ENCODE data around the gene PRKACA.

The PRKACA gene

GRCh38 chr19:14118165-14119051, 846 bp upstream of the PRKACA start:
- DNase-seq (ENCODE audit: extremely low spot score) = no peak
- TF ChIP-seq SP1 (IDR thresholded peaks at IDR 0.05) (no peak), HDGF (IDR thresholded peaks at IDR 0.05; ENCODE audit: borderline replicate concordance) (no peak), ELF4 (IDR thresholded peaks at IDR 0.05) (no peak), FOXM1 (IDR thresholded peaks at IDR 0.05; ENCODE audit: borderline replicate concordance) (no peak), CTBP1 (IDR thresholded peaks at IDR 0.05; ENCODE audit: borderline replicate concordance) (no peak), TARDBP (IDR thresholded peaks at IDR 0.05) (no peak), BHLHE40 (IDR thresholded peaks at IDR 0.05; ENCODE audit: borderline replicate concordance) (no peak), ARNT (IDR thresholded peaks at IDR 0.05) (no peak), LEF1 (IDR thresholded peaks at IDR 0.05; ENCODE audit: borderline replicate concordance) (no peak), FOXA1 (IDR thresholded peaks at IDR 0.05) (no peak), NFRKB (IDR thresholded peaks at IDR 0.05) (no peak), ZNF384 (IDR thresholded peaks at IDR 0.05) (no peak), FOXK2 (IDR thresholded peaks at IDR 0.05) (no peak), L3MBTL2 (conservative IDR thresholded peaks at IDR 0.05) (no peak), SUZ12 (IDR thresholded peaks at IDR 0.05) (no peak), PKNOX1 (IDR thresholded peaks at IDR 0.05) (no peak)
- POLR2A ChIA-PET = interaction anchor here (0.6 to 1.7 kb wide), 3 partner anchors 10 to 22 kb away, joined by 3 to 5 read pairs (median 4); no protein-coding TSS in a partner anchor
- CTCF ChIA-PET = no interaction called here

GRCh38 chr19:14116918-14117578, 514 bp downstream of the PRKACA start:
- TF ChIP-seq NFRKB (IDR thresholded peaks at IDR 0.05) (no peak), FOXA1 (IDR thresholded peaks at IDR 0.05) (no peak), HDGF (IDR thresholded peaks at IDR 0.05; ENCODE audit: borderline replicate concordance) (no peak), LEF1 (IDR thresholded peaks at IDR 0.05; ENCODE audit: borderline replicate concordance) (no peak), ELF4 (IDR thresholded peaks at IDR 0.05) (no peak), SUZ12 (IDR thresholded peaks at IDR 0.05) (no peak), L3MBTL2 (conservative IDR thresholded peaks at IDR 0.05) (no peak), FOXK2 (IDR thresholded peaks at IDR 0.05) (no peak)
- POLR2A ChIA-PET = interaction anchor here (1.2 kb wide), 1 partner anchor 11 kb away, joined by 4 read pairs; no protein-coding TSS in a partner anchor
- CTCF ChIA-PET = interaction anchor here (0.6 kb wide), 1 partner anchor 35 kb away, joined by 3 read pairs; no protein-coding TSS in a partner anchor
- DNase-seq (ENCODE audit: extremely low spot score) = no peak

GRCh38 chr19:14116525-14116917, 1.0 kb downstream of the PRKACA start:
- DNase-seq (ENCODE audit: extremely low spot score) = no peak
- CTCF ChIA-PET = interaction anchor here (0.6 kb wide), 1 partner anchor 34 kb away, joined by 3 read pairs; no protein-coding TSS in a partner anchor
- TF ChIP-seq SUZ12 (IDR thresholded peaks at IDR 0.05) (no peak), BHLHE40 (IDR thresholded peaks at IDR 0.05; ENCODE audit: borderline replicate concordance) (no peak), HDGF (IDR thresholded peaks at IDR 0.05; ENCODE audit: borderline replicate concordance) (no peak)
- POLR2A ChIA-PET = no interaction called here

- no peak for DNase-seq (ENCODE audit: extremely low spot score)
- CTCF ChIA-PET = interaction anchor here (0.6 to 0.7 kb wide), 2 partner anchors 21 to 164 kb away, joined by 3 read pairs; partner anchors contain the start of genes ASF1B and DCAF15
- TF ChIP-seq FOXK2 (IDR thresholded peaks at IDR 0.05) (no peak), HDGF (IDR thresholded peaks at IDR 0.05; ENCODE audit: borderline replicate concordance) (no peak), BHLHE40 (IDR thresholded peaks at IDR 0.05; ENCODE audit: borderline replicate concordance) (no peak), CTBP1 (IDR thresholded peaks at IDR 0.05; ENCODE audit: borderline replicate concordance) (no peak), ZNF384 (IDR thresholded peaks at IDR 0.05) (no peak), TARDBP (IDR thresholded peaks at IDR 0.05) (no peak), PKNOX1 (IDR thresholded peaks at IDR 0.05) (no peak), LEF1 (IDR thresholded peaks at IDR 0.05; ENCODE audit: borderline replicate concordance) (no peak), NFRKB (IDR thresholded peaks at IDR 0.05) (no peak), FOXA1 (IDR thresholded peaks at IDR 0.05) (no peak), L3MBTL2 (conservative IDR thresholded peaks at IDR 0.05) (no peak), FOXM1 (IDR thresholded peaks at IDR 0.05; ENCODE audit: borderline replicate concordance) (no peak), SUZ12 (IDR thresholded peaks at IDR 0.05) (no peak), SP1 (IDR thresholded peaks at IDR 0.05) (no peak), ARNT (IDR thresholded peaks at IDR 0.05) (no peak), ELF4 (IDR thresholded peaks at IDR 0.05) (no peak)
- POLR2A ChIA-PET = no interaction called here
Observed at GRCh38 chr19:14115756-14116155, 1.8 kb downstream of the PRKACA start.

GRCh38 chr19:14114854-14115253, 2.7 kb downstream of the PRKACA start:
- ChIA-PET CTCF (interaction anchor here (0.7 to 0.8 kb wide), 2 partner anchors 19 to 163 kb away, joined by 3 read pairs; partner anchors contain the start of gene DCAF15), POLR2A (no interaction called here)
- TF ChIP-seq SP1 (IDR thresholded peaks at IDR 0.05) = no peak
- TF ChIP-seq PKNOX1 (IDR thresholded peaks at IDR 0.05) = no peak
- TF ChIP-seq L3MBTL2 (conservative IDR thresholded peaks at IDR 0.05) = no peak
- TF ChIP-seq SUZ12 (IDR thresholded peaks at IDR 0.05) = no peak
- no peak for TF ChIP-seq HDGF (IDR thresholded peaks at IDR 0.05; ENCODE audit: borderline replicate concordance)
- TF ChIP-seq ARNT (IDR thresholded peaks at IDR 0.05) = no peak
- no peak for TF ChIP-seq CTBP1 (IDR thresholded peaks at IDR 0.05; ENCODE audit: borderline replicate concordance)
- TF ChIP-seq FOXM1 (IDR thresholded peaks at IDR 0.05; ENCODE audit: borderline replicate concordance) = no peak
- no peak for TF ChIP-seq FOXA1 (IDR thresholded peaks at IDR 0.05)
- no peak for TF ChIP-seq ZNF384 (IDR thresholded peaks at IDR 0.05)
- no peak for TF ChIP-seq ELF4 (IDR thresholded peaks at IDR 0.05)
- no peak for TF ChIP-seq FOXK2 (IDR thresholded peaks at IDR 0.05)
- TF ChIP-seq BHLHE40 (IDR thresholded peaks at IDR 0.05; ENCODE audit: borderline replicate concordance) = no peak
- no peak for TF ChIP-seq TARDBP (IDR thresholded peaks at IDR 0.05)
- no peak for TF ChIP-seq LEF1 (IDR thresholded peaks at IDR 0.05; ENCODE audit: borderline replicate concordance)
- TF ChIP-seq NFRKB (IDR thresholded peaks at IDR 0.05) = no peak
- DNase-seq (ENCODE audit: extremely low spot score) = peak; percentile 48
